SK-N-SH (cell line): ENCODE results near the gene FDX2. TPM values are rescaled to one million over a fixed set of nuclear protein-coding genes. Genes with fewer than 3 reads are reported as not detected.
"Not testable (repeated sequence)": the region's sequence is repeated elsewhere in the genome, so short reads cannot be mapped to it uniquely, and the experiment has no call there.

Experiments used
- CTCF ChIA-PET: fragments of 300-600, 350-600 bp; formaldehyde crosslinking; extraction: SDS; loops from one replicate; lab custom pipeline; 2021; lab: Yijun Ruan, JAX
- POLR2A ChIA-PET: fragments of 350-600 bp; sonication (Branson Sonifier 250); formaldehyde crosslinking; extraction: SDS; loops from one replicate; lab custom pipeline; 2020; ENCODE audit warnings: antibody characterized with exemption, inconsistent platforms; lab: Yijun Ruan, JAX
- DNase-seq: peaks from one replicate; pipeline ENCODE4 v3.0.0; 2012
- H2AFZ ChIP-seq: fragments of 200-600 bp; sonication (generic); 2 replicates; pipeline ENCODE4 v1.8.1; 2016; ENCODE audit warnings: antibody characterized with exemption, mild to moderate bottlenecking, low read depth
- H3F3A ChIP-seq: fragments of 200-600 bp; sonication (generic); replicated peaks from 2 replicates; pipeline ENCODE3; 2016; ENCODE audit warnings: antibody characterized with exemption, mild to moderate bottlenecking; ENCODE audit not compliant: insufficient read depth
- H3K27ac ChIP-seq, 2 experiments: fragments of 200-500 bp in 1 of 2; fragments of 200-600 bp in 1 of 2; sonication (Bioruptor generic) in 1 of 2; sonication (generic), shearing (Covaris generic) in 1 of 2; 2 replicates each; pipeline versions ENCODE4 v1.5.1 to v1.6.1; 2014 to 2016; ENCODE audit warnings: low read depth in 2 of 2, inconsistent platforms in 1 of 2, low read length in 1 of 2, mild to moderate bottlenecking in 1 of 2, mixed read lengths in 1 of 2
- H3K27me3 ChIP-seq: fragments of 200-600 bp; sonication (generic), shearing (Covaris generic); 2 replicates; pipeline ENCODE4 v1.6.1; 2016; ENCODE audit warnings: mixed run types; ENCODE audit not compliant: insufficient read depth
- H3K36me3 ChIP-seq, 2 experiments: fragments of 200-500 bp in 1 of 2; fragments of 200-600 bp in 1 of 2; sonication (Bioruptor generic) in 1 of 2; sonication (generic) in 1 of 2; replicated peaks in 1 of 2; 2 replicates each; pipeline versions ENCODE3 to v1.5.1; 2014 to 2016; ENCODE audit warnings: low read length in 1 of 2, mild to moderate bottlenecking in 1 of 2; ENCODE audit not compliant: insufficient read depth in 2 of 2, control insufficient read depth in 1 of 2
- H3K4me1 ChIP-seq, 2 experiments: fragments of 200-500 bp in 1 of 2; fragments of 200-600 bp in 1 of 2; sonication (Bioruptor generic) in 1 of 2; sonication (generic), shearing (Covaris generic) in 1 of 2; 2 replicates each; pipeline versions ENCODE4 v1.5.1 to v1.6.1; 2014 to 2016; ENCODE audit warnings: low read depth in 1 of 2, low read length in 1 of 2, mixed run types in 1 of 2; ENCODE audit not compliant: insufficient read depth in 2 of 2, control insufficient read depth in 1 of 2
- H3K4me2 ChIP-seq: fragments of 200-600 bp; sonication (generic), shearing (Covaris generic); 2 replicates; pipeline ENCODE4 v1.6.1; 2017; ENCODE audit warnings: mixed run types
- H3K4me3 ChIP-seq, 2 experiments: fragments of 200-500 bp in 1 of 2; fragments of 200-600 bp in 1 of 2; sonication (Bioruptor generic) in 1 of 2; sonication (generic), shearing (Covaris generic) in 1 of 2; 2 replicates each; pipeline versions ENCODE4 v1.5.1 to v1.8.1; 2014 to 2016; ENCODE audit warnings: low read depth in 2 of 2, inconsistent platforms in 1 of 2, low read length in 1 of 2, mild to moderate bottlenecking in 1 of 2, mixed read lengths in 1 of 2, moderate library complexity in 1 of 2
- H3K79me2 ChIP-seq: fragments of 200-600 bp; sonication (generic); 2 replicates; pipeline ENCODE4 v1.8.1; 2017; ENCODE audit warnings: mild to moderate bottlenecking; ENCODE audit not compliant: insufficient read depth
- H3K9ac ChIP-seq: fragments of 200-600 bp; sonication (generic); 2 replicates; pipeline ENCODE4 v1.6.1; 2017; ENCODE audit warnings: mixed run types
- H3K9me2 ChIP-seq: fragments of 200-600 bp; sonication (generic); 2 replicates; pipeline ENCODE4 v1.6.1; 2017; ENCODE audit warnings: mixed run types
- H3K9me3 ChIP-seq: fragments of 200-600 bp; sonication (generic); 2 replicates; pipeline ENCODE4 v1.6.1; 2017; ENCODE audit warnings: mixed run types, mild to moderate bottlenecking, moderate library complexity
- H4K20me1 ChIP-seq: fragments of 200-600 bp; sonication (generic); 2 replicates; pipeline ENCODE4 v1.6.1; 2017; ENCODE audit warnings: mild to moderate bottlenecking, mixed run types; ENCODE audit not compliant: insufficient read depth
- CHD2 ChIP-seq: fragments of 150-350 bp; IDR thresholded peaks from 2 replicates; pipeline ENCODE4 v1.6.1; 2018; ENCODE audit warnings: low read length; ENCODE audit not compliant: partially characterized antibody
- EP300 ChIP-seq, 2 experiments: IDR thresholded peaks; 2 replicates each; pipeline versions ENCODE4 v1.4.0 to v1.6.1; 2012; ENCODE audit warnings: borderline replicate concordance in 1 of 2, low read depth in 1 of 2, low read length in 1 of 2
- EZH2phosphoT487 ChIP-seq: fragments of 200-600 bp; sonication (generic); IDR thresholded peaks from 2 replicates; pipeline ENCODE4 v1.6.1; 2017; ENCODE audit warnings: low read depth, mixed run types, mild to moderate bottlenecking, antibody characterized with exemption, moderate library complexity, borderline replicate concordance
- FOXJ3 ChIP-seq: sonication (generic); formaldehyde crosslinking; IDR thresholded peaks from 2 replicates; pipeline ENCODE4 v1.5.1; 2020; ENCODE audit warnings: mild to moderate bottlenecking, missing genetic modification reagents
- MXI1 ChIP-seq: IDR thresholded peaks from 2 replicates; pipeline ENCODE4 v1.6.1; 2012; ENCODE audit warnings: mild to moderate bottlenecking, low read depth, low read length, improper control_type of control experiment
- NFIC ChIP-seq: IDR thresholded peaks from 2 replicates; pipeline ENCODE4 v1.4.0; 2012; ENCODE audit warnings: borderline replicate concordance
- NRF1 ChIP-seq: IDR thresholded peaks from 2 replicates; pipeline ENCODE4 v1.6.1; 2012; ENCODE audit warnings: low read depth, mild to moderate bottlenecking, low read length
- RAD21 ChIP-seq: IDR thresholded peaks from 2 replicates; pipeline ENCODE4 v1.6.1; 2012; ENCODE audit warnings: mild to moderate bottlenecking, low read length
- TAF1 ChIP-seq: IDR thresholded peaks from 2 replicates; pipeline ENCODE4 v1.6.1; 2012; ENCODE audit warnings: low read depth, mild to moderate bottlenecking, low read length, moderate library complexity, borderline replicate concordance
- WGBS: methylation state at CpG from one replicate; pipeline ENCODE4 v1.1.6; 2017; ENCODE audit warnings: low lambda C conversion rate; 5-methylcytosine and 5-hydroxymethylcytosine counted together
- polyA plus RNA-seq, 3 experiments: library from polyadenylated mRNA; depleted of rRNA; stranded (reverse); fragments of >200 nt; gene quantifications; 2 replicates each; pipeline ENCODE4 v1.2.3, GENCODE V29; 2012
- TF ChIP-seq, protein P1 (sequence below): IDR thresholded peaks from 2 replicates; pipeline ENCODE4 v1.6.1; 2012; ENCODE audit warnings: mild to moderate bottlenecking, low read depth, low read length, moderate library complexity
- TF ChIP-seq, protein P2 (sequence below): fragments of 200-600 bp; sonication (generic); IDR thresholded peaks from 2 replicates; pipeline ENCODE4 v1.6.1; 2017; ENCODE audit warnings: antibody characterized with exemption, mild to moderate bottlenecking, moderate library complexity

FDX2 gene
- polyA plus RNA-seq, 1 of the 3 experiments (the other 2 are of a cell fraction): 45.8 TPM

DNA sequence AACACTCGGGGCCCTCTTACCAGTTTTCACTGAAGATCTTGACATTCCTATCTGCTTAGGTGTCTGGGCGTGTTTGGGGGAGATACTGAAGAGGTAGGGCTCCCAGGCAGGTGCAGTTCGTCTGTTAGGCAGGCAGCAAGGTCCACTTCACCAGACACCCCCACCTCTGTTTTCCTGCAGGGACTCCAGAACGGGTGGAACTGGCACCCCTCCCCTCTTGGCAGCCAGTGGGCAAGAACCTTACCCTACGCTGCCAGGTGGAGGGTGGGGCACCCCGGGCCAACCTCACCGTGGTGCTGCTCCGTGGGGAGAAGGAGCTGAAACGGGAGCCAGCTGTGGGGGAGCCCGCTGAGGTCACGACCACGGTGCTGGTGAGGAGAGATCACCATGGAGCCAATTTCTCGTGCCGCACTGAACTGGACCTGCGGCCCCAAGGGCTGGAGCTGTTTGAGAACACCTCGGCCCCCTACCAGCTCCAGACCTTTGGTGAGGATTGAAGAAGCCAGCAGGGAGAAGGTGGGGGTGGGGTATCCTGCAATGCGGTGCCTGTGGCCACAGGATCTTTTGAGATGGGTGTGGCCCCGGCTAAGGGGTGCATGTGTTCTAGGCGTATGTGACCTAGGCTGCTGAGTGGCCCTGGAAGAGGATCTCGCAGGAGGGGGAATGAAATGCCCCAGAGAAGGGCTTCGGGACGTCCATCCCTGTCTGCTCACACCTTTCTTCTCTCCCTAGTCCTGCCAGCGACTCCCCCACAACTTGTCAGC, 32.3 kb downstream of the FDX2 start:
- 80% methylated on average over 19 of the region's 23 CpGs for WGBS
- TF ChIP-seq EZH2phosphoT487: no peak
- TF ChIP-seq, protein P1, sequence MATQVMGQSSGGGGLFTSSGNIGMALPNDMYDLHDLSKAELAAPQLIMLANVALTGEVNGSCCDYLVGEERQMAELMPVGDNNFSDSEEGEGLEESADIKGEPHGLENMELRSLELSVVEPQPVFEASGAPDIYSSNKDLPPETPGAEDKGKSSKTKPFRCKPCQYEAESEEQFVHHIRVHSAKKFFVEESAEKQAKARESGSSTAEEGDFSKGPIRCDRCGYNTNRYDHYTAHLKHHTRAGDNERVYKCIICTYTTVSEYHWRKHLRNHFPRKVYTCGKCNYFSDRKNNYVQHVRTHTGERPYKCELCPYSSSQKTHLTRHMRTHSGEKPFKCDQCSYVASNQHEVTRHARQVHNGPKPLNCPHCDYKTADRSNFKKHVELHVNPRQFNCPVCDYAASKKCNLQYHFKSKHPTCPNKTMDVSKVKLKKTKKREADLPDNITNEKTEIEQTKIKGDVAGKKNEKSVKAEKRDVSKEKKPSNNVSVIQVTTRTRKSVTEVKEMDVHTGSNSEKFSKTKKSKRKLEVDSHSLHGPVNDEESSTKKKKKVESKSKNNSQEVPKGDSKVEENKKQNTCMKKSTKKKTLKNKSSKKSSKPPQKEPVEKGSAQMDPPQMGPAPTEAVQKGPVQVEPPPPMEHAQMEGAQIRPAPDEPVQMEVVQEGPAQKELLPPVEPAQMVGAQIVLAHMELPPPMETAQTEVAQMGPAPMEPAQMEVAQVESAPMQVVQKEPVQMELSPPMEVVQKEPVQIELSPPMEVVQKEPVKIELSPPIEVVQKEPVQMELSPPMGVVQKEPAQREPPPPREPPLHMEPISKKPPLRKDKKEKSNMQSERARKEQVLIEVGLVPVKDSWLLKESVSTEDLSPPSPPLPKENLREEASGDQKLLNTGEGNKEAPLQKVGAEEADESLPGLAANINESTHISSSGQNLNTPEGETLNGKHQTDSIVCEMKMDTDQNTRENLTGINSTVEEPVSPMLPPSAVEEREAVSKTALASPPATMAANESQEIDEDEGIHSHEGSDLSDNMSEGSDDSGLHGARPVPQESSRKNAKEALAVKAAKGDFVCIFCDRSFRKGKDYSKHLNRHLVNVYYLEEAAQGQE: no peak
- TF ChIP-seq, protein P2, sequence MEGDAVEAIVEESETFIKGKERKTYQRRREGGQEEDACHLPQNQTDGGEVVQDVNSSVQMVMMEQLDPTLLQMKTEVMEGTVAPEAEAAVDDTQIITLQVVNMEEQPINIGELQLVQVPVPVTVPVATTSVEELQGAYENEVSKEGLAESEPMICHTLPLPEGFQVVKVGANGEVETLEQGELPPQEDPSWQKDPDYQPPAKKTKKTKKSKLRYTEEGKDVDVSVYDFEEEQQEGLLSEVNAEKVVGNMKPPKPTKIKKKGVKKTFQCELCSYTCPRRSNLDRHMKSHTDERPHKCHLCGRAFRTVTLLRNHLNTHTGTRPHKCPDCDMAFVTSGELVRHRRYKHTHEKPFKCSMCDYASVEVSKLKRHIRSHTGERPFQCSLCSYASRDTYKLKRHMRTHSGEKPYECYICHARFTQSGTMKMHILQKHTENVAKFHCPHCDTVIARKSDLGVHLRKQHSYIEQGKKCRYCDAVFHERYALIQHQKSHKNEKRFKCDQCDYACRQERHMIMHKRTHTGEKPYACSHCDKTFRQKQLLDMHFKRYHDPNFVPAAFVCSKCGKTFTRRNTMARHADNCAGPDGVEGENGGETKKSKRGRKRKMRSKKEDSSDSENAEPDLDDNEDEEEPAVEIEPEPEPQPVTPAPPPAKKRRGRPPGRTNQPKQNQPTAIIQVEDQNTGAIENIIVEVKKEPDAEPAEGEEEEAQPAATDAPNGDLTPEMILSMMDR: no peak
- TF ChIP-seq MXI1: no peak
- TF ChIP-seq FOXJ3 (CRISPR knock-in tag): no peak
- TF ChIP-seq CHD2: no peak
- TF ChIP-seq RAD21: no peak
- TF ChIP-seq NFIC: no peak
- TF ChIP-seq TAF1: no peak
- TF ChIP-seq EP300 (IDR thresholded peaks at IDR 0.05; ENCODE audit: borderline replicate concordance in 1 of 2, low read depth in 1 of 2, low read length in 1 of 2): no peak
- TF ChIP-seq NRF1: no peak
- Histone ChIP-seq H3K4me2 (no peak overlapping the region), H3F3A (peaks cover 10% of the 10 kb centered on the region), H2AFZ (no peak overlapping the region), H4K20me1 (no peaks in the 10 kb centered on the region), H3K9me3 (no peaks in the 10 kb centered on the region), H3K4me1 (no peaks in the 10 kb centered on the region; a peak in 1 of 4 replicates), H3K79me2 (no peaks in the 10 kb centered on the region), H3K4me3 (no peak overlapping the region), H3K27me3 (no peaks in the 10 kb centered on the region), H3K27ac (no peak overlapping the region), H3K36me3 (no peaks in the 10 kb centered on the region), H3K9ac (no peak overlapping the region), H3K9me2 (no peaks in the 10 kb centered on the region)
- ChIA-PET POLR2A (interaction anchor here (1.3 kb wide), 1 partner anchor 8 kb away, joined by 3 read pairs; no protein-coding TSS in a partner anchor), CTCF (interaction anchor here (2.0 to 7.4 kb wide), 2 partner anchors 14 to 105 kb away, joined by 5 to 65 read pairs; partner anchors contain the start of gene ICAM1)
- no peak for DNase-seq

DNA sequence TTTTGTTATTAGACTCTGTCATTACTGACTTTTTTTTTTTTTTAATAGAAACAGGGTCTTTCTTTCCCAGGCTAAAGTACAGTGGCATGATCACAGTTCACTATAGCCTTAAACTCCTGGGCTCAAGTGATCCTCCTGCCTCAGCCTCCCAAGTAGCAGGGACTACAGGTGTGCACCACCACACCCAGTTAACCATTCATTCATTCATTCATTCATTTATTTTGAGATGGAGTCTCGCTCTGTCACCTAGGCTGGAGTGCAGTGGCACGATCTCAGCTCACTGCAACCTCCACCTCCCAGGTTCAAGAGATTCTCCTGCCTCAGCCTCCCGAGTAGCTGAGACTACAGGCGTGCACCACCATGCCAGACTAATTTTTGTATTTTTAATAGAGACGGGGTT, 33.8 kb downstream of the FDX2 start:
- H4K20me1 ChIP-seq, H3K4me1 ChIP-seq, H3K4me3 ChIP-seq, H3K36me3 ChIP-seq, POLR2A ChIA-PET, H3K27me3 ChIP-seq, H2AFZ ChIP-seq, H3K27ac ChIP-seq, H3K9me2 ChIP-seq, H3K79me2 ChIP-seq, H3K4me2 ChIP-seq, H3K9me3 ChIP-seq, DNase-seq, H3F3A ChIP-seq, H3K9ac ChIP-seq: not testable (repeated sequence)
- 76% methylated on average over 5 of the region's 5 CpGs for WGBS
- CTCF ChIA-PET: interaction anchor here (2.0 to 4.9 kb wide), 2 partner anchors 12 to 107 kb away, joined by 5 to 38 read pairs; partner anchors contain the start of gene ICAM1
